NCI-H82 treated with DMSO at 0.1 percent for 48 hours (cell line): Measurements from ENCODE around the gene MELK.

ENCODE experiments used
- DNase-seq: peaks from one replicate; lab custom pipeline; 2025; ENCODE audit not compliant: unreplicated experiment; lab: John Stamatoyannopoulos, UW

MELK gene

GRCh38 chr9:36665921-36666431 is 93.3 kb downstream of the MELK start:
- no peak for DNase-seq

- no peak for DNase-seq
Observed at GRCh38 chr9:36671561-36671960, 98.9 kb downstream of the MELK start.

- no peak for DNase-seq
Observed at GRCh38 chr9:36676091-36676490, 103.4 kb downstream of the MELK start.

- no peak for DNase-seq
Observed at GRCh38 chr9:36676778-36677485, 104.2 kb downstream of the MELK start.

- no peak for DNase-seq
Observed at GRCh38 chr9:36677611-36678010, 104.9 kb downstream of the MELK start.

- no peak for DNase-seq
Observed at GRCh38 chr9:36679710-36680109, 107.0 kb downstream of the MELK start.

- no peak for DNase-seq
Observed at GRCh38 chr9:36686471-36686870, 113.8 kb downstream of the MELK start.

GRCh38 chr9:36690412-36691168 is 117.9 kb downstream of the MELK start:
- no peak for DNase-seq

GRCh38 chr9:36691671-36692070 is 119.0 kb downstream of the MELK start:
- no peak for DNase-seq

GRCh38 chr9:36698984-36699383 is 126.3 kb downstream of the MELK start:
- no peak for DNase-seq

- DNase-seq: no peak
Observed at GRCh38 chr9:36704148-36704547, 131.5 kb downstream of the MELK start.

- no peak for DNase-seq
Observed at GRCh38 chr9:36713515-36714490, 141.1 kb downstream of the MELK start.

GRCh38 chr9:36716496-36716895 is 143.8 kb downstream of the MELK start:
- no peak for DNase-seq

GRCh38 chr9:36717276-36717675 is 144.6 kb downstream of the MELK start:
- no peak for DNase-seq

GRCh38 chr9:36718612-36719011 is 145.9 kb downstream of the MELK start:
- no peak for DNase-seq

- DNase-seq: no peak
Observed at GRCh38 chr9:36720043-36720442, 147.3 kb downstream of the MELK start.

GRCh38 chr9:36721846-36722588 is 149.3 kb downstream of the MELK start:
- DNase-seq: no peak

GRCh38 chr9:36725777-36726356 is 153.2 kb downstream of the MELK start:
- DNase-seq: no peak
